K562 (cell line): ENCODE results near the gene PNLIPRP1. TPM values are rescaled to one million over a fixed set of nuclear protein-coding genes. Genes with fewer than 3 reads are reported as not detected.

Experiments
- ATAC-seq: fragments of 200-7000 bp; cut with Tn5 transposase; 3 replicates; pipeline ENCODE4 v1.9.1; 2020; ENCODE audit warnings: moderate library complexity
- BruUV-seq: library from RNA; stranded (reverse); fragments of 400-500 nt; replicated peaks from 2 replicates; lab custom pipeline; 2021; lab: Mats Ljungman, UMichigan
- CTCF ChIA-PET: fragments of 300-600 bp; formaldehyde crosslinking; extraction: SDS; loops from one replicate; lab custom pipeline; 2021; ENCODE audit warnings: low intra/inter-chr PET ratio; lab: Yijun Ruan, JAX
- POLR2A ChIA-PET: fragments of 300-600, 350-650 bp; sonication (Branson Sonifier 250); formaldehyde crosslinking; extraction: SDS; loops from one replicate; lab custom pipeline; 2021; ENCODE audit warnings: antibody characterized with exemption, inconsistent platforms; lab: Yijun Ruan, JAX
- DNase-seq, 4 experiments: peaks; one replicate each; pipeline versions ENCODE4 v3.0.0 to v3.0.0-alpha.2; 2011 to 2018; ENCODE audit warnings: low spot score in 3 of 4, mixed read lengths in 3 of 4; ENCODE audit errors: extremely low read depth in 1 of 4
- FAIRE-seq: peaks from 2 replicates; lab custom pipeline; 2011; peaks lifted over from hg19 to GRCh38; lab: Jason Lieb, UNC
- H2AFZ ChIP-seq: 2 replicates; pipeline ENCODE4 v1.6.0; 2011; ENCODE audit warnings: low read depth, low read length, control low read depth, inconsistent platforms
- H3K27ac ChIP-seq: fragments of 200-600 bp; 3 replicates; pipeline ENCODE4 v1.8.0; 2011; ENCODE audit warnings: low read depth, mild to moderate bottlenecking, control low read depth, inconsistent platforms, low read length, moderate library complexity, mixed read lengths; ENCODE audit errors: extremely low read depth
- H3K27me3 ChIP-seq, 2 experiments: fragments of 300-600 bp in 1 of 2; 2 replicates in 1 of 2; 3 replicates in 1 of 2; pipeline versions ENCODE4 v1.6.0 to v1.8.0; 2011; ENCODE audit warnings: inconsistent platforms in 2 of 2, low read length in 2 of 2, mild to moderate bottlenecking in 1 of 2, mixed read lengths in 1 of 2, moderate library complexity in 1 of 2; ENCODE audit not compliant: control insufficient read depth in 2 of 2, insufficient read depth in 2 of 2
- H3K36me3 ChIP-seq: fragments of 300-600 bp; 3 replicates; pipeline ENCODE4 v1.8.0; 2011; ENCODE audit warnings: mild to moderate bottlenecking, low read length, inconsistent platforms; ENCODE audit not compliant: control insufficient read depth, insufficient read depth
- H3K4me1 ChIP-seq, 2 experiments: fragments of 200-600 bp in 1 of 2; replicated peaks in 1 of 2; 2 replicates in 1 of 2; 3 replicates in 1 of 2; pipeline versions ENCODE4 v1.5.1 to v1.8.0; 2011; ENCODE audit warnings: inconsistent platforms in 2 of 2, low read length in 2 of 2, mild to moderate bottlenecking in 1 of 2, mixed read lengths in 1 of 2, moderate library complexity in 1 of 2; ENCODE audit not compliant: control insufficient read depth in 2 of 2, insufficient read depth in 2 of 2
- H3K4me2 ChIP-seq: 2 replicates; pipeline ENCODE4 v1.6.1; 2011; ENCODE audit warnings: low read length, control low read depth, inconsistent platforms, mixed read lengths; ENCODE audit not compliant: insufficient read depth
- H3K4me3 ChIP-seq: fragments of 200-600 bp; sonication (generic), shearing (Covaris generic); 2 replicates; pipeline ENCODE4 v1.5.1; 2016; ENCODE audit warnings: control low read depth, inconsistent platforms
- H3K79me2 ChIP-seq: fragments of 200-600 bp; 3 replicates; pipeline ENCODE4 v1.8.0; 2011; ENCODE audit warnings: low read length, inconsistent platforms; ENCODE audit not compliant: control insufficient read depth, insufficient read depth
- H3K9ac ChIP-seq, 2 experiments: 2 replicates each; pipeline versions ENCODE4 v1.6.0 to v1.6.1; 2011; ENCODE audit warnings: low read depth in 2 of 2, low read length in 2 of 2, control low read depth in 1 of 2, inconsistent platforms in 1 of 2, mild to moderate bottlenecking in 1 of 2, mixed read lengths in 1 of 2; ENCODE audit not compliant: insufficient read depth in 1 of 2
- H3K9me1 ChIP-seq: one replicate; pipeline ENCODE4 v1.6.0; 2011; ENCODE audit warnings: inconsistent platforms, mild to moderate bottlenecking, low read length, moderate library complexity; ENCODE audit not compliant: control insufficient read depth, insufficient read depth
- H3K9me3 ChIP-seq: replicated peaks from 2 replicates; pipeline ENCODE4 v1.5.1; 2011; ENCODE audit warnings: low read depth, low read length, inconsistent platforms; ENCODE audit not compliant: control insufficient read depth, insufficient read depth
- H4K20me1 ChIP-seq: replicated peaks from 2 replicates; pipeline ENCODE4 v1.6.1; 2011; ENCODE audit warnings: low read length, inconsistent platforms, mixed read lengths; ENCODE audit not compliant: control insufficient read depth, insufficient read depth
- ARID4B ChIP-seq: sonication (generic); formaldehyde crosslinking; IDR thresholded peaks from 2 replicates; pipeline ENCODE4 v1.8.0; 2022; ENCODE audit warnings: mild to moderate bottlenecking, missing genetic modification reagents
- CBFA2T3 ChIP-seq: fragments of 450-650 bp; IDR thresholded peaks from 2 replicates; pipeline ENCODE4 v1.6.1; 2017
- ETS2 ChIP-seq: IDR thresholded peaks from 2 replicates; pipeline ENCODE4 v1.6.1; 2016; ENCODE audit warnings: borderline replicate concordance, missing genetic modification characterization, mild to moderate bottlenecking, moderate library complexity, missing compliant biosample characterization; ENCODE audit not compliant: poor library complexity, severe bottlenecking
- MTA3 ChIP-seq: fragments of 450-650 bp; formaldehyde crosslinking; IDR thresholded peaks from 2 replicates; pipeline ENCODE4 v1.6.1; 2017; ENCODE audit warnings: mild to moderate bottlenecking, borderline replicate concordance
- NFE2L1 ChIP-seq: fragments of 450-650 bp; IDR thresholded peaks from 2 replicates; pipeline ENCODE4 v1.6.1; 2016; ENCODE audit warnings: missing genetic modification characterization, low read depth, mild to moderate bottlenecking, missing compliant biosample characterization, moderate library complexity, borderline replicate concordance
- NR3C1 ChIP-seq: sonication (generic); formaldehyde crosslinking; IDR thresholded peaks from 2 replicates; pipeline ENCODE4 v1.8.1; 2022; ENCODE audit warnings: missing genetic modification reagents
- SAFB2 ChIP-seq: fragments of 200-400 bp; formaldehyde crosslinking; IDR thresholded peaks from 2 replicates; pipeline ENCODE4 v1.6.1; 2018; ENCODE audit warnings: borderline replicate concordance, low read length, low read depth, moderate library complexity; ENCODE audit not compliant: severe bottlenecking
- TGIF2 ChIP-seq: sonication (generic); formaldehyde crosslinking; IDR thresholded peaks from 2 replicates; pipeline ENCODE4 v1.8.1; 2022; ENCODE audit warnings: mild to moderate bottlenecking, missing genetic modification reagents, moderate library complexity
- ZNF197 ChIP-seq: fragments of 200-800 bp; sonication (Bioruptor generic); IDR thresholded peaks from 2 replicates; pipeline ENCODE4 v1.6.1; 2016; ENCODE audit warnings: low read depth, missing genetic modification characterization, missing compliant biosample characterization
- ZNF639 ChIP-seq, 2 experiments: fragments of 200-800 bp in 1 of 2; sonication (Bioruptor generic) in 1 of 2; sonication (generic) in 1 of 2; formaldehyde crosslinking in 1 of 2; IDR thresholded peaks in 1 of 2; conservative IDR thresholded peaks in 1 of 2; 2 replicates each; pipeline versions ENCODE4 v1.5.0 to v1.6.1; 2016 to 2020; ENCODE audit warnings: missing compliant biosample characterization in 1 of 2, missing genetic modification characterization in 1 of 2, missing genetic modification reagents in 1 of 2
- WGBS: fragments of 100-300 bp; shearing (Covaris generic); methylation state at CpG from one replicate; pipeline ENCODE4 v1.1.6; 2016; ENCODE audit warnings: low coverage, mixed read lengths; ENCODE audit not compliant: insufficient coverage; ENCODE audit errors: missing lambda C conversion rate; 5-methylcytosine and 5-hydroxymethylcytosine counted together
- in situ Hi-C: fragments of 300-500 bp; cut with MboI; formaldehyde crosslinking; loops from 4 replicates; pipeline ENCODE4 v1.15.0; 2018; ENCODE audit warnings: inconsistent platforms, mixed read lengths
- intact Hi-C: fragments of 100-400 bp; cut with micrococcal nuclease; formaldehyde crosslinking; loops from 2 replicates; pipeline ENCODE4 v1.14.2; 2022
- polyA plus RNA-seq, 8 experiments: library from polyadenylated mRNA; depleted of rRNA in 4 of 8; stranded (reverse) in 5 of 8; unstranded in 3 of 8; fragments of >200 nt; fragmentation: Nextera tagmentation in 2 of 8; fragmentation: Illumina TruSeq in 1 of 8; extraction: Ambion mirVana in 2 of 8; extraction: Trizol in 1 of 8; gene quantifications; 2 replicates each; pipeline versions ENCODE4 v1.2.1 to v1.2.3, GENCODE V29; 2011 to 2014; ENCODE audit warnings: inconsistent platforms in 1 of 8, missing spikeins in 1 of 8
- total RNA-seq, 7 experiments: library from RNA; depleted of rRNA in 6 of 7; stranded (reverse); fragments of >200 nt in 6 of 7; fragmentation: Illumina TruSeq in 2 of 7; extraction: Trizol in 2 of 7; gene quantifications; 2 replicates each; pipeline versions ENCODE4 v1.2.1 to v1.2.3, GENCODE V29; 2011 to 2021; ENCODE audit warnings: low replicate concordance in 1 of 7
- TF ChIP-seq, protein P1 (sequence below): fragments of 250-450 bp; sonication (Bioruptor Pico); IDR thresholded peaks from 2 replicates; pipeline ENCODE4 v1.4.0; 2020; ENCODE audit warnings: mild to moderate bottlenecking
- TF ChIP-seq, protein P2 (sequence below): fragments of 250-450 bp; sonication (Bioruptor Pico); IDR thresholded peaks from 2 replicates; pipeline ENCODE4 v1.9.0; 2021; ENCODE audit warnings: mild to moderate bottlenecking, inconsistent platforms

Gene PNLIPRP1
- total and polyA plus RNA-seq, 9 of the 15 experiments (the other 6 are each of a cell fraction or from before 2014, with no cell fraction given): 0.60 TPM; not detected in 8

DNA sequence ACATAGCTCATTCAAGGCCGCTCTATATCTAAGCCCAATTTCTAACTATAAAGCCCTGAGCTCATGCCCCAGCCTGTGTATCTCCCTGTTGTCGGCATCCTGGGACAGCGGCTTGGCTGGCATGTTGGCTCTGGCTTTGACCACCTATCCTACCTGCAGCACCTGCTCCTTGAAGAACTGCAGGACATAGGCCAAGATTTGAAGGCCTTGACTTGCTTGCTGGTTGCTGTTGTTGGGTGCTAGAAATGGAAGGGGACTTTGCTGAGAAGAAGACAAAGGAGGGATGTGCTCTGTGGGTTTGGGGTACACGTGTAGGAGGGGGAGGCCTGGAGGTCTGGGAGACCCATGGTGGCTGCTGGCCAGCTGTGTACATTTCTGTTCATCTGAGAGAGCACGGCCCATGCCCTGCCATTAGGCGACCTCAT lies 41.1 kb downstream of the PNLIPRP1 start:
- ChIA-PET CTCF (no interaction called here), POLR2A (no interaction called here)
- Histone ChIP-seq H3K79me2 (no peaks in the 10 kb centered on the region), H3K4me3 (no peak overlapping the region), H3K36me3 (no peaks in the 10 kb centered on the region), H3K4me2 (no peak overlapping the region), H3K9me3 (no peaks in the 10 kb centered on the region), H3K27me3 (peaks cover 0 to 5% of the 10 kb centered on the region in 2 experiments; a peak in 2 of 5 replicates), H2AFZ (no peak overlapping the region), H3K9me1 (no peaks in the 10 kb centered on the region), H3K9ac (no peak overlapping the region), H4K20me1 (no peaks in the 10 kb centered on the region), H3K4me1 (peaks cover 0 to 6% of the 10 kb centered on the region in 2 experiments; a peak in 1 of 5 replicates), H3K27ac (no peak overlapping the region)
- DNase-seq (no peak), FAIRE-seq (no peak), ATAC-seq (no peak)
- in situ Hi-C loops: no loop called here
- WGBS: 0% methylated on average over 6 of the region's 6 CpGs
- BruUV-seq: no TSS peak
- intact Hi-C loops: no loop called here
- TF ChIP-seq, protein P1, sequence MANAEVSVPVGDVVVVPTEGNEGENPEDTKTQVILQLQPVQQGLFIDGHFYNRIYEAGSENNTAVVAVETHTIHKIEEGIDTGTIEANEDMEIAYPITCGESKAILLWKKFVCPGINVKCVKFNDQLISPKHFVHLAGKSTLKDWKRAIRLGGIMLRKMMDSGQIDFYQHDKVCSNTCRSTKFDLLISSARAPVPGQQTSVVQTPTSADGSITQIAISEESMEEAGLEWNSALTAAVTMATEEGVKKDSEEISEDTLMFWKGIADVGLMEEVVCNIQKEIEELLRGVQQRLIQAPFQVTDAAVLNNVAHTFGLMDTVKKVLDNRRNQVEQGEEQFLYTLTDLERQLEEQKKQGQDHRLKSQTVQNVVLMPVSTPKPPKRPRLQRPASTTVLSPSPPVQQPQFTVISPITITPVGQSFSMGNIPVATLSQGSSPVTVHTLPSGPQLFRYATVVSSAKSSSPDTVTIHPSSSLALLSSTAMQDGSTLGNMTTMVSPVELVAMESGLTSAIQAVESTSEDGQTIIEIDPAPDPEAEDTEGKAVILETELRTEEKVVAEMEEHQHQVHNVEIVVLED (CRISPR knock-in tag): no peak
- TF ChIP-seq MTA3 (no peak), ETS2 (tag) (no peak), ZNF197 (no peak), NR3C1 (no peak), CBFA2T3 (no peak), SAFB2 (no peak), NFE2L1 (no peak), ARID4B (CRISPR knock-in tag) (no peak), TGIF2 (CRISPR knock-in tag) (no peak), ZNF639 (CRISPR knock-in tag; conservative IDR thresholded peaks at IDR 0.05 in 1 of 2, IDR thresholded peaks at IDR 0.05 in 1 of 2) (no peak)
- TF ChIP-seq, protein P2, sequence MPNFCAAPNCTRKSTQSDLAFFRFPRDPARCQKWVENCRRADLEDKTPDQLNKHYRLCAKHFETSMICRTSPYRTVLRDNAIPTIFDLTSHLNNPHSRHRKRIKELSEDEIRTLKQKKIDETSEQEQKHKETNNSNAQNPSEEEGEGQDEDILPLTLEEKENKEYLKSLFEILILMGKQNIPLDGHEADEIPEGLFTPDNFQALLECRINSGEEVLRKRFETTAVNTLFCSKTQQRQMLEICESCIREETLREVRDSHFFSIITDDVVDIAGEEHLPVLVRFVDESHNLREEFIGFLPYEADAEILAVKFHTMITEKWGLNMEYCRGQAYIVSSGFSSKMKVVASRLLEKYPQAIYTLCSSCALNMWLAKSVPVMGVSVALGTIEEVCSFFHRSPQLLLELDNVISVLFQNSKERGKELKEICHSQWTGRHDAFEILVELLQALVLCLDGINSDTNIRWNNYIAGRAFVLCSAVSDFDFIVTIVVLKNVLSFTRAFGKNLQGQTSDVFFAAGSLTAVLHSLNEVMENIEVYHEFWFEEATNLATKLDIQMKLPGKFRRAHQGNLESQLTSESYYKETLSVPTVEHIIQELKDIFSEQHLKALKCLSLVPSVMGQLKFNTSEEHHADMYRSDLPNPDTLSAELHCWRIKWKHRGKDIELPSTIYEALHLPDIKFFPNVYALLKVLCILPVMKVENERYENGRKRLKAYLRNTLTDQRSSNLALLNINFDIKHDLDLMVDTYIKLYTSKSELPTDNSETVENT: no peak
